Smooth muscle cell (in vitro differentiated cells): ENCODE measurements around the gene NLRC5. TPM values are rescaled to one million over a fixed set of nuclear protein-coding genes. Genes with fewer than 3 reads are reported as not detected.
A peak's percentile ranks its signal among the peaks of the same experiment; 100 is the strongest.

ENCODE experiments used
- DNase-seq: peaks from one replicate; lab custom pipeline; 2025; ENCODE audit not compliant: unreplicated experiment; lab: John Stamatoyannopoulos, UW
- H2AFZ ChIP-seq: fragments of 200-600 bp; sonication (generic); 2 replicates; pipeline ENCODE4 v1.6.0; 2016; ENCODE audit warnings: antibody characterized with exemption, low read depth, mild to moderate bottlenecking
- H3F3A ChIP-seq: fragments of 200-600 bp; sonication (generic); 2 replicates; pipeline ENCODE4 v1.6.0; 2017; ENCODE audit warnings: antibody characterized with exemption, low read depth
- H3K27ac ChIP-seq: fragments of 200-600 bp; sonication (generic); 2 replicates; pipeline ENCODE4 v1.5.1; 2016; ENCODE audit warnings: low read depth, mild to moderate bottlenecking
- H3K27me3 ChIP-seq: fragments of 200-600 bp; sonication (generic); 2 replicates; pipeline ENCODE4 v1.6.1; 2016; ENCODE audit warnings: low read depth, mild to moderate bottlenecking
- H3K36me3 ChIP-seq: fragments of 200-600 bp; sonication (generic); 2 replicates; pipeline ENCODE4 v1.5.1; 2016; ENCODE audit warnings: low read depth
- H3K4me1 ChIP-seq: fragments of 200-600 bp; sonication (generic); 2 replicates; pipeline ENCODE4 v1.5.1; 2016; ENCODE audit warnings: low read depth
- H3K4me2 ChIP-seq: fragments of 200-600 bp; sonication (generic); 2 replicates; pipeline ENCODE4 v1.6.0; 2016; ENCODE audit warnings: mild to moderate bottlenecking
- H3K4me3 ChIP-seq: fragments of 200-600 bp; sonication (generic); 2 replicates; pipeline ENCODE4 v1.5.1; 2016; ENCODE audit warnings: mild to moderate bottlenecking
- H3K79me2 ChIP-seq: fragments of 200-600 bp; sonication (generic); 2 replicates; pipeline ENCODE4 v1.6.0; 2016; ENCODE audit warnings: low read depth, mild to moderate bottlenecking
- H3K9ac ChIP-seq: fragments of 200-600 bp; sonication (generic); 2 replicates; pipeline ENCODE4 v1.6.0; 2016; ENCODE audit warnings: low read depth
- H3K9me3 ChIP-seq: fragments of 200-600 bp; sonication (generic); replicated peaks from 2 replicates; pipeline ENCODE4 v1.5.1; 2016; ENCODE audit warnings: low read depth
- H4K20me1 ChIP-seq: fragments of 200-600 bp; sonication (generic); 2 replicates; pipeline ENCODE4 v1.6.0; 2016; ENCODE audit warnings: low read depth
- CTCF ChIP-seq: fragments of 200-600 bp; sonication (generic); IDR thresholded peaks from 2 replicates; pipeline ENCODE4 v1.5.1; 2017; ENCODE audit warnings: borderline replicate concordance, mild to moderate bottlenecking, antibody characterized with exemption; ENCODE audit not compliant: insufficient read depth, poor library complexity, severe bottlenecking
- WGBS: methylation state at CpG from one replicate; pipeline ENCODE4 v1.1.7; 2016; ENCODE audit warnings: low lambda C conversion rate; 5-methylcytosine and 5-hydroxymethylcytosine counted together
- polyA plus RNA-seq: library from polyadenylated mRNA; unstranded; fragments of >200 nt; fragmentation: Nextera tagmentation; extraction: Ambion mirVana; gene quantifications from 2 replicates; pipeline ENCODE4 v1.2.1, GENCODE V29; 2016
- total RNA-seq: library from RNA; depleted of rRNA; stranded (reverse); fragments of >200 nt; gene quantifications from 2 replicates; pipeline ENCODE4 v1.2.3, GENCODE V29; 2014

Gene NLRC5
- total and polyA plus RNA-seq, 2 experiments from 2014 or later = 4.2 to 21.4 TPM

GRCh38 chr16:57045694-57046381, 56.5 kb downstream of the NLRC5 start:
- Histone ChIP-seq H3K36me3 (no peaks in the 10 kb centered on the region), H3K27me3 (no peaks in the 10 kb centered on the region), H3K4me2 (no peak overlapping the region), H4K20me1 (no peaks in the 10 kb centered on the region), H3K4me3 (no peak overlapping the region), H2AFZ (no peak overlapping the region), H3K4me1 (no peaks in the 10 kb centered on the region), H3K9ac (no peak overlapping the region), H3K79me2 (no peaks in the 10 kb centered on the region), H3F3A (no peaks in the 10 kb centered on the region), H3K27ac (no peak overlapping the region), H3K9me3 (no peaks in the 10 kb centered on the region)
- peak; percentile 59 for TF ChIP-seq CTCF
- peak; percentile 15 for DNase-seq
- 41% methylated on average over 13 of the region's 13 CpGs for WGBS

- Histone ChIP-seq H3K4me1 (no peaks in the 10 kb centered on the region), H2AFZ (no peak overlapping the region), H4K20me1 (no peaks in the 10 kb centered on the region), H3K36me3 (no peaks in the 10 kb centered on the region), H3K9me3 (no peaks in the 10 kb centered on the region), H3K9ac (no peak overlapping the region), H3K79me2 (no peaks in the 10 kb centered on the region), H3K4me2 (no peak overlapping the region), H3F3A (no peaks in the 10 kb centered on the region), H3K4me3 (no peak overlapping the region), H3K27ac (no peak overlapping the region), H3K27me3 (no peaks in the 10 kb centered on the region)
- no peak for TF ChIP-seq CTCF
- no peak for DNase-seq
- WGBS = 78% methylated on average over 2 of the region's 2 CpGs
Measured at GRCh38 chr16:57048095-57048494, 58.7 kb downstream of the NLRC5 start.

GRCh38 chr16:57049678-57050077, 60.3 kb downstream of the NLRC5 start:
- no peak for DNase-seq
- 99% methylated on average over 4 of the region's 4 CpGs for WGBS
- no peaks in the 10 kb centered on the region for H3K27me3 ChIP-seq
- H4K20me1 ChIP-seq = no peaks in the 10 kb centered on the region
- H3K36me3 ChIP-seq = no peaks in the 10 kb centered on the region
- no peak overlapping the region for H3K27ac ChIP-seq
- no peaks in the 10 kb centered on the region for H3K4me1 ChIP-seq
- H3K79me2 ChIP-seq = no peaks in the 10 kb centered on the region
- no peak for TF ChIP-seq CTCF
- no peak overlapping the region for H3K4me3 ChIP-seq
- H2AFZ ChIP-seq = no peak overlapping the region
- H3F3A ChIP-seq = no peaks in the 10 kb centered on the region
- H3K4me2 ChIP-seq = no peak overlapping the region
- H3K9me3 ChIP-seq = no peaks in the 10 kb centered on the region
- H3K9ac ChIP-seq = no peak overlapping the region

- Histone ChIP-seq H3K9me3 (no peaks in the 10 kb centered on the region), H2AFZ (no peak overlapping the region), H3K4me1 (no peaks in the 10 kb centered on the region), H3K36me3 (no peaks in the 10 kb centered on the region), H3K27me3 (peaks cover 7% of the 10 kb centered on the region), H3F3A (no peaks in the 10 kb centered on the region), H3K9ac (no peak overlapping the region), H3K4me2 (no peak overlapping the region), H4K20me1 (no peaks in the 10 kb centered on the region), H3K27ac (no peak overlapping the region), H3K4me3 (no peak overlapping the region), H3K79me2 (no peaks in the 10 kb centered on the region)
- WGBS = 86% methylated on average over 11 of the region's 11 CpGs
- TF ChIP-seq CTCF = no peak
- DNase-seq = no peak
Measured at GRCh38 chr16:57051696-57052228, 62.4 kb downstream of the NLRC5 start.
